Activated CD4-positive, alpha-beta T cell treated with anti-CD3 and anti-CD28 coated beads, Interleukin-2, amount 10 ng/mL, durations not matched to agents 7 days and 5 days (primary cell): ENCODE results near the gene CLDN1. TPM values are rescaled to one million over a fixed set of nuclear protein-coding genes. Genes with fewer than 3 reads are reported as not detected.

Experiments used
- CTCF ChIA-PET: fragments of 350-600 bp; sonication (Branson Sonifier 250); formaldehyde crosslinking; loops from one replicate; lab custom pipeline; 2021; ENCODE audit warnings: antibody characterized with exemption; lab: Charles Lee
- POLR2A ChIA-PET: fragments of 350-600 bp; sonication (Branson Sonifier 250); formaldehyde crosslinking; loops from one replicate; lab custom pipeline; 2021; ENCODE audit warnings: antibody characterized with exemption; lab: Charles Lee
- DNase-seq: peaks from one replicate; pipeline ENCODE4 v3.0.0-alpha.2; 2020
- H3K27ac Mint-ChIP-seq: one replicate; pipeline ENCODE4 v1.8.0; 2021; ENCODE audit warnings: mild to moderate bottlenecking, moderate library complexity, mixed read lengths
- H3K27me3 Mint-ChIP-seq: one replicate; pipeline ENCODE4 v1.8.0; 2021; ENCODE audit warnings: mixed read lengths
- H3K36me3 Mint-ChIP-seq: one replicate; pipeline ENCODE4 v1.8.0; 2021; ENCODE audit warnings: low read depth, mixed read lengths
- H3K4me1 Mint-ChIP-seq: one replicate; pipeline ENCODE4 v1.8.0; 2021; ENCODE audit warnings: mixed read lengths
- H3K4me3 Mint-ChIP-seq: one replicate; pipeline ENCODE4 v1.8.0; 2021; ENCODE audit warnings: mild to moderate bottlenecking, moderate library complexity, mixed read lengths
- H3K9me3 Mint-ChIP-seq: one replicate; pipeline ENCODE4 v1.8.0; 2021; ENCODE audit warnings: mixed read lengths
- total RNA-seq, 2 experiments: library from RNA; stranded (reverse); gene quantifications; one replicate each; pipeline ENCODE4 v1.2.3, GENCODE V29; 2021

CLDN1 gene
- total RNA-seq, 2 experiments from 2014 or later: not detected

- Mint-ChIP-seq H3K4me1 (no peaks in the 10 kb centered on the region), H3K27ac (no peak overlapping the region), H3K4me3 (no peak overlapping the region), H3K27me3 (peaks cover 2% of the 10 kb centered on the region), H3K36me3 (no peaks in the 10 kb centered on the region), H3K9me3 (no peaks in the 10 kb centered on the region)
- no peak for DNase-seq
- ChIA-PET CTCF (no interaction called here), POLR2A (no interaction called here)
Observed at GRCh38 chr3:190346541-190346940, 24.3 kb upstream of the CLDN1 start.

- CTCF ChIA-PET: no interaction called here
- Mint-ChIP-seq H3K4me3 (no peak overlapping the region), H3K4me1 (no peaks in the 10 kb centered on the region), H3K27ac (no peak overlapping the region), H3K9me3 (no peaks in the 10 kb centered on the region), H3K27me3 (peaks cover 2% of the 10 kb centered on the region), H3K36me3 (no peaks in the 10 kb centered on the region)
- DNase-seq: no peak
- POLR2A ChIA-PET: no interaction called here
Observed at GRCh38 chr3:190345878-190346277, 23.6 kb upstream of the CLDN1 start.

GRCh38 chr3:190345027-190345821, 23.0 kb upstream of the CLDN1 start:
- CTCF ChIA-PET: no interaction called here
- H3K36me3 Mint-ChIP-seq: no peaks in the 10 kb centered on the region
- peaks cover 2% of the 10 kb centered on the region for H3K27me3 Mint-ChIP-seq

DNA sequence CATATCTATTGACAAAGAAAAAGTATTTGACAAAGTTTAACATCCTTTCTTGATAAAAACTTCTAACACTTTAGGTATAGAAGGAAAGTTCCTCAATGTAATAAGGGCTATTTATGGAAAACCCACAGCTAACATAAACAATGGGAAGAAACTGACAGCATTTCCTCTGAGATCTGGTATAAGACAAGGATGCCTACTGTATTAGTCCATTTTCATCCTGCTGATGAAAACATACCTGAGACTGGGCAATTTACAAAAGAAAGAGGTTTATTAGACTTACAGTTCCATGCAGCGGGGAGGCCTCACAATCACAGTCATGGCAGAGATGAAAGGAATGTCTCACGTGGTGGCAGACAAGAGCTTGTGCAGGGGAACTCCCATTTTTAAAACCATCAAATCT, 17.8 kb upstream of the CLDN1 start:
- H3K4me1 Mint-ChIP-seq: peaks cover 3% of the 10 kb centered on the region

More at GRCh38 chr3:190345027-190345821, 23.0 kb upstream of the CLDN1 start:
- H3K27ac Mint-ChIP-seq: no peak overlapping the region
- H3K9me3 Mint-ChIP-seq: no peaks in the 10 kb centered on the region
- no peak for DNase-seq
- no peak overlapping the region for H3K4me3 Mint-ChIP-seq
- POLR2A ChIA-PET: no interaction called here
- no peaks in the 10 kb centered on the region for H3K4me1 Mint-ChIP-seq

GRCh38 chr3:190339130-190339529, 16.9 kb upstream of the CLDN1 start:
- CTCF ChIA-PET: interaction anchor here (1.3 to 2.2 kb wide), 2 partner anchors 17 to 25 kb away, joined by 4 to 9 read pairs; partner anchors contain the start of gene CLDN1
- no peaks in the 10 kb centered on the region for H3K36me3 Mint-ChIP-seq

More for the DNA sequence above, 17.8 kb upstream of the CLDN1 start:
- H3K36me3 Mint-ChIP-seq: no peaks in the 10 kb centered on the region
- H3K27me3 Mint-ChIP-seq: peaks cover 2% of the 10 kb centered on the region
- no peak overlapping the region for H3K27ac Mint-ChIP-seq
- ChIA-PET CTCF (interaction anchor here (1.3 kb wide), 1 partner anchor 24 kb away, joined by 4 read pairs; no protein-coding TSS in a partner anchor), POLR2A (no interaction called here)
- no peaks in the 10 kb centered on the region for H3K9me3 Mint-ChIP-seq
- DNase-seq: no peak
- H3K4me3 Mint-ChIP-seq: no peak overlapping the region

GRCh38 chr3:190338717-190339116, 16.5 kb upstream of the CLDN1 start:
- no peak for DNase-seq
- Mint-ChIP-seq H3K36me3 (no peaks in the 10 kb centered on the region), H3K9me3 (no peaks in the 10 kb centered on the region), H3K4me3 (no peak overlapping the region), H3K4me1 (peaks cover 3% of the 10 kb centered on the region), H3K27ac (no peak overlapping the region), H3K27me3 (peaks cover 2% of the 10 kb centered on the region)
- POLR2A ChIA-PET: no interaction called here
- CTCF ChIA-PET: interaction anchor here (1.3 to 2.2 kb wide), 2 partner anchors 17 to 26 kb away, joined by 4 to 9 read pairs; partner anchors contain the start of gene CLDN1

More at GRCh38 chr3:190339130-190339529, 16.9 kb upstream of the CLDN1 start:
- H3K9me3 Mint-ChIP-seq: no peaks in the 10 kb centered on the region
- no peak overlapping the region for H3K4me3 Mint-ChIP-seq
- peaks cover 2% of the 10 kb centered on the region for H3K27me3 Mint-ChIP-seq
- peaks cover 3% of the 10 kb centered on the region for H3K4me1 Mint-ChIP-seq
- no peak for DNase-seq
- no peak overlapping the region for H3K27ac Mint-ChIP-seq
- POLR2A ChIA-PET: no interaction called here

GRCh38 chr3:190337301-190337700, 15.1 kb upstream of the CLDN1 start:
- DNase-seq: no peak
- POLR2A ChIA-PET: no interaction called here
- no peak overlapping the region for H3K4me3 Mint-ChIP-seq
- H3K27me3 Mint-ChIP-seq: no peaks in the 10 kb centered on the region
- H3K36me3 Mint-ChIP-seq: no peaks in the 10 kb centered on the region
- CTCF ChIA-PET: interaction anchor here (2.2 kb wide), 1 partner anchor 15 kb away, joined by 9 read pairs; the partner anchor contains the start of gene CLDN1
- H3K4me1 Mint-ChIP-seq: peaks cover 3% of the 10 kb centered on the region
- no peaks in the 10 kb centered on the region for H3K9me3 Mint-ChIP-seq
- H3K27ac Mint-ChIP-seq: no peak overlapping the region

GRCh38 chr3:190336516-190337189, 14.4 kb upstream of the CLDN1 start:
- no peaks in the 10 kb centered on the region for H3K36me3 Mint-ChIP-seq
- peaks cover 3% of the 10 kb centered on the region for H3K4me1 Mint-ChIP-seq
- no peak overlapping the region for H3K4me3 Mint-ChIP-seq
- peaks cover 3% of the 10 kb centered on the region for H3K27me3 Mint-ChIP-seq
- ChIA-PET CTCF (interaction anchor here (2.2 kb wide), 1 partner anchor 15 kb away, joined by 9 read pairs; the partner anchor contains the start of gene CLDN1), POLR2A (no interaction called here)
- no peaks in the 10 kb centered on the region for H3K9me3 Mint-ChIP-seq
- H3K27ac Mint-ChIP-seq: no peak overlapping the region
- no peak for DNase-seq

DNA sequence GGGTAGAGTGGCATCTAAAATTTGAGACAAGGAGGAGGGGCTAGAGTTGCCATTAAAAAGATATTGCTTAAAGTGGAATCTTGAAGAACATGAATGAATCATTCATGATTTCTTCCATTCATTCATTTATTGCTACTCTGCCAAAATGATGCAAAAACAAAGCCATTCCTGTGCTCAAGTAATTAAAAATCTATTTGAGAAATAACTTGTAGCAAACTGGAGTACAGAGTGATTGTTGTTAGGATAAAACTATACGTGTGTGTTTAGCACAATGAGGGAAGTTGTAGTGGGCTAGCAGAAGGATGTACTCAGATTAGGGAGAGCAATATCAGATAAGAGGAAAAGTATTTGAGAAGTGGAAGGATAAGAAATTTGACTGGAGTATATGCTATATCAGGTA, 11.7 kb upstream of the CLDN1 start:
- CTCF ChIA-PET: no interaction called here
- DNase-seq: no peak
- peaks cover under 1% of the 10 kb centered on the region for H3K4me1 Mint-ChIP-seq
- H3K27me3 Mint-ChIP-seq: peaks cover 3% of the 10 kb centered on the region
- no peak overlapping the region for H3K4me3 Mint-ChIP-seq
- H3K9me3 Mint-ChIP-seq: no peaks in the 10 kb centered on the region
- H3K36me3 Mint-ChIP-seq: no peaks in the 10 kb centered on the region
- POLR2A ChIA-PET: no interaction called here
- H3K27ac Mint-ChIP-seq: no peak overlapping the region

GRCh38 chr3:190330936-190331734, 8.9 kb upstream of the CLDN1 start:
- POLR2A ChIA-PET: no interaction called here
- no peaks in the 10 kb centered on the region for H3K9me3 Mint-ChIP-seq
- H3K36me3 Mint-ChIP-seq: no peaks in the 10 kb centered on the region
- peaks cover 13% of the 10 kb centered on the region for H3K27me3 Mint-ChIP-seq
- H3K4me1 Mint-ChIP-seq: no peaks in the 10 kb centered on the region
- CTCF ChIA-PET: no interaction called here
- no peak overlapping the region for H3K4me3 Mint-ChIP-seq
- DNase-seq: no peak
- H3K27ac Mint-ChIP-seq: no peak overlapping the region

- H3K4me3 Mint-ChIP-seq: no peak overlapping the region
- H3K36me3 Mint-ChIP-seq: no peaks in the 10 kb centered on the region
- H3K27ac Mint-ChIP-seq: no peak overlapping the region
- POLR2A ChIA-PET: no interaction called here
- CTCF ChIA-PET: no interaction called here
- H3K4me1 Mint-ChIP-seq: peaks cover 9% of the 10 kb centered on the region
- no peak for DNase-seq
- H3K9me3 Mint-ChIP-seq: no peaks in the 10 kb centered on the region
- H3K27me3 Mint-ChIP-seq: peaks cover 27% of the 10 kb centered on the region
Observed at GRCh38 chr3:190326930-190327329, 4.7 kb upstream of the CLDN1 start.

DNA sequence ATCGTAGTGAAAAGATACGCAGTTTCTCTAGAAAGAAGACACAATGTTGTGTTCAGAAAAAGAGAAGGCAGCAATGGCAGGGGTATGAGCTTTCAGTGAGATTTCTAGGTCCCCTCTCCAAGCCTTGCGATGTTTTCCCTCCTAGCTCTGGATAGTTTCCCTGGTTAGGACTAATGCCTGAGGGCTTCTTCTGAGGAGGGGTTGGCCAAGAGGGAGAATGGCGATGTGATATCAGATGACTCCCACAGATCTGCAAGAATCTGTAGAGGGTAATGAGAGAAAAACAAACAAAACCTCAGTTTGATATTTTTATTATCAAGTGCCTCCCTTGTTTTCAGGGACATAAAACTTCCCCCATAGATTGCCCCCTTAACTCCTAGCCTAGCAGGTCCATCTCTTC, 4.1 kb upstream of the CLDN1 start:
- peaks cover 14% of the 10 kb centered on the region for H3K4me1 Mint-ChIP-seq
- DNase-seq: no peak
- H3K27ac Mint-ChIP-seq: no peak overlapping the region
- POLR2A ChIA-PET: no interaction called here
- CTCF ChIA-PET: no interaction called here
- H3K27me3 Mint-ChIP-seq: peaks cover 30% of the 10 kb centered on the region
- H3K36me3 Mint-ChIP-seq: no peaks in the 10 kb centered on the region
- H3K9me3 Mint-ChIP-seq: no peaks in the 10 kb centered on the region
- H3K4me3 Mint-ChIP-seq: no peak overlapping the region
